IPS-18c (cell line): ENCODE results near the gene GRK5.
"Not testable (repeated sequence)": the region's sequence is repeated elsewhere in the genome, so short reads cannot be mapped to it uniquely, and the experiment has no call there.

Experiments used
- H3K4me3 ChIP-seq: 2 replicates; pipeline ENCODE4 v1.7.0; 2013; ENCODE audit warnings: low read depth, mild to moderate bottlenecking, low read length, moderate library complexity; ENCODE audit not compliant: insufficient read depth
- H3K9me3 ChIP-seq: one replicate; pipeline ENCODE4 v1.6.1; 2013; ENCODE audit warnings: mild to moderate bottlenecking, low read length, moderate library complexity; ENCODE audit not compliant: control insufficient read depth, insufficient read depth

The GRK5 gene

GRCh38 chr10:119253433-119254174 lies 46.2 kb downstream of the GRK5 start:
- Histone ChIP-seq H3K9me3 (no peaks in the 10 kb centered on the region), H3K4me3 (no peak overlapping the region)

- Histone ChIP-seq H3K4me3 (no peak overlapping the region), H3K9me3 (no peaks in the 10 kb centered on the region)
These were observed 47.0 kb downstream of the GRK5 start for GRCh38 chr10:119254335-119254734.

DNA sequence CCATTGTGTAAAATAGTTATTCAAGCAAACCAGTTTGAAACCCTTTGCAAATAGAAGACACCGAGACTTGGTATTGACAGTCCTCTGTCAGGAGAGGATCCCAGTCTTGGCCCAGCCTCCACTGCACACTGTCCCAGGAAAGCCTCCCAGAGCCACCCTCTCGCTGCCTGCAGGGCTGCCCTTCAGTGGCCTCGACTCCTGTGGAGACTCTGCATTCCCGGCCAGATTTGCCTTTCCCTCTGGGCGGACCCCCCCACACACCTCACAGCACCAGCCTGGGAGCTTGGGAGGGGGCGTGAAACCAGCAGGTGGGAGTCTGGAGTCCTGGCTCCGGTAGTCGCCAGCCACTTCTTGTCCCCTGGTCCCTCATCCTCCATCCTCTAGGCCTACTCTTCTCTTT lies 48.7 kb downstream of the GRK5 start:
- H3K9me3 ChIP-seq, result no peaks in the 10 kb centered on the region
- H3K4me3 ChIP-seq, result no peak overlapping the region

DNA sequence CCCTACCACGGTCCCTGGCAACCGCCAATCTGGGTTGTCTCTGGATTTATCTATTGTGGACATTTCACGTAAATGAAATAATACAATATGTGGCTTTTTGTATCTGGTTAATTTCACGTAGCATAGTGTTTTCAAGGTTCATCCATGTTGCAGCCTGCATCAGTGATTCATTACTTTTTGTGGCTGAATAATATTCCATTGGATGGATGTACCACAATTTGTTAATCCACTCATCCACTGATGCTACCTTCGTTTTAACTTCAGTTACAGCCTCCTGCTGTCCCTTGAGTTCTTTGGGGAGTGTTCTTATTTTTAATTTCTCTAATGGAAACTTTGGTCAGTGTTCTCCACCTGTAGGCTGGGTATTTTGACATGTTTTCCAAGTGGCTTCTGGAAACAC lies 49.5 kb downstream of the GRK5 start:
- Histone ChIP-seq H3K9me3 (peaks cover 2% of the 10 kb centered on the region), H3K4me3 (no peak overlapping the region)

DNA sequence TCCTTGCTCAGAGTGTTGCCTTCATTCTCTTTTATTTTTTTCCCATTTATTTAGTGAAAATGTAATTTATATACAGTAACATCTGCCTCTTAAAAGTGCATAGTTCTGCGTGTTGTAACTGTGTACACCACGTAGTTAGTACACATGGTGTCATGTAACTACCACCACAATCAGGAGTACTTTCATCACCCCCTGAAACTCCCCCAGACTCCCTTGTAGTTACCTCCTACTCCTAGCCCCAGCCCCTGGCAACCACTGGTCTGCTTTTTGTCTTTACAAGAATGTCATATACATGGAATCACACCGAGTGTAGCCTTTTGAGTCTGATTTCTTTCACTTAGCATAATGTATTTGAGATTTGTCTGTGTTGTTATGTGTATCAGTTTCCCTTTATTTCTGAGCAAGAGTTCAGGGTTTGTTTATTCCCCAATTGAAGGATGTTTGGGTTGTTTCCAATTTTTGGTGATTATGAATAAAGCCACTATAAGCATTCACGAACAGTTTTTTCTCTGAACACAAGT lies 50.6 kb downstream of the GRK5 start:
- H3K9me3 ChIP-seq, result peaks cover 2% of the 10 kb centered on the region
- no peak overlapping the region for H3K4me3 ChIP-seq

DNA sequence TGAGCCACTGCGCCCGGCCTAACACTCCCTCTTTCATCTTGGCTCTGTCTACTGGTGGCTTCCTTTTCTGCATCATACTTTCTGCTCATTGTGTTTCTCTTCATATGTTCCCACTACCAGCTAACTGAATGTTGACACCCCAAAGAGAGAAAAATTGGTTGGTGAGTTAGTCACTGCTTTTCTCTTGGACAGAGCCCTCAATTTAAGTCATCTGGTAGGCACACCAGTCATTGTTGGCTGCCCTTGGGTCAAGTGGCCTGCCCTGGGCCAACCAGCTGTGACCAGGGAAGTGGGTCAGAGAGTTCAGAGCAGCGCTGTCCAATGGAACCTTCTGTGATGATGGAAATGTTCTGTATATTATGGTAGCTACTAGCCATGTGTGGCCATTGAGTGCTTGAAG lies 52.0 kb downstream of the GRK5 start:
- H3K9me3 ChIP-seq, result peaks cover 2% of the 10 kb centered on the region
- H3K4me3 ChIP-seq, result no peak overlapping the region

- not testable (repeated sequence) for H3K4me3 ChIP-seq, H3K9me3 ChIP-seq
These were observed 53.6 kb downstream of the GRK5 start for GRCh38 chr10:119261016-119261415.

DNA sequence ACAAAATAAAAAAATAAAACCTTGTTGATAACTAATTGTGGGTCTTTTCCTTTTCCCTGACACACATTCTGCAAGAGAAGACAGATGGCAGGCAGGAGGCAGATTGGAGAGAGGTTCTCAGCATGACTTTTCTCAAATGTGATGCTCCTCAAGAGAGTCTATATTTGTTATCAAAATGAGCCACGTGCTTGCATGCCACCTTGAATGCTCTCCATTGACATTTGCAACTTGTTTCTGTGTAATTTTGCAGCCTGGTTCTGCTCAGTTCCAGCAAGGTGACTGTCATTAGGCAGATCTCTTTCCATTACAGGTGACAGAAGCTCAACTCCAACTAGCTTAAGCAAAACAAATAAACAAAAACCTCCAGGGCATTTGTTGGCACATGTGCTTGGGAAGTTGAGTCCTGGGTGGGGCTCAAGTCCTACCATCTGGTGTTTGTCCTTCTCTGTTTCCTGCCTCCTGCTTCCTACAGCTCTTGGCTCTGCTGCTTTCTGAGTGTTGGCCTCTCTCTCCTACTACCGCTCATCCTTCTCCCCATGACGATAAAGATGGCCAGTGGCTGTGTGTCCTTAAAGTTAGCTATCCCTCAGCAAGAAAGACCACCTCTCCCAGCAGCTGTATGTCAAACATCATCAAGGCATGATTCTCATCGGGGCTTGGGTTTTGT lies 56.7 kb downstream of the GRK5 start:
- H3K4me3 ChIP-seq, result no peak overlapping the region
- H3K9me3 ChIP-seq, result peaks cover 2% of the 10 kb centered on the region

DNA sequence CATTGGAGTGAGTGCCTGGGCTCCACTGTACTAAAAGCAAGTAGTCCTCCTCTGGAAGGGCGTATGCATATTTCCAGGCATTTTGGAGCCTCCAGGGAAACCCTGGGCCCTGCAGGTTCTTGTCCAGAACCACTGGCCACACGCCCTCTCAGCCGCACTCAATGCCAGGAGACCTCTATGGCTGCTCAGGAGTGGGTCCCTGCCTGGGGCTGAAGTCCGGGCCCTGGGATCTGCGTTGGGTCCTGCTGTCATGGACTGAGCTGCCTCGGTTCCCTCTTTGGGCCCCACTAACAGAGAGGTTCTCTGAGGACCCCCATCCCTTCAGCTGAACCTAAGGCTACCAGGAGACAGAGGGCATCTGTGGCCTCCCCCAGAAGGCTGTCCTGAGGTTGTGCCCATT lies 58.3 kb downstream of the GRK5 start:
- peaks cover 2% of the 10 kb centered on the region for H3K9me3 ChIP-seq
- H3K4me3 ChIP-seq, result no peak overlapping the region

DNA sequence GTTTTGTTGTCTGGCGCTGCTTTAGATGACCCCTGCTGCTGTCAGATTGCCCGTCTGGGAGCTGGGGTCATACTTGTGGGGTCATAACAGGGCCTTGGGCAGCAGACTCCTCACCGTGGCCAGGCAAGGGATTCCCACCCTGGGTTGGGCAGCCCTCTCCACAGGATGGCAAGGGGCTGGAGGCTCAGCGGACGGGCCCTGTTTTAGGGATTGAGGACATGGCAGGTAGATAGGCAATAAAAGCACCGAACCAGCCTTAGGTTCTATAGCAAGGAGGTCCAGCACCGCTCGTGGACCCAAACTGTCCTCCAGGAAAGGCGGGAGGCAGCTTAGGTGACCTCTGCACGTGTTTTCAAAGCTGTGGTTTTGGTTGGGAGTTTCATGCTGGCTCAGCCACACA lies 60.0 kb downstream of the GRK5 start:
- no peak overlapping the region for H3K4me3 ChIP-seq
- H3K9me3 ChIP-seq, result no peaks in the 10 kb centered on the region

DNA sequence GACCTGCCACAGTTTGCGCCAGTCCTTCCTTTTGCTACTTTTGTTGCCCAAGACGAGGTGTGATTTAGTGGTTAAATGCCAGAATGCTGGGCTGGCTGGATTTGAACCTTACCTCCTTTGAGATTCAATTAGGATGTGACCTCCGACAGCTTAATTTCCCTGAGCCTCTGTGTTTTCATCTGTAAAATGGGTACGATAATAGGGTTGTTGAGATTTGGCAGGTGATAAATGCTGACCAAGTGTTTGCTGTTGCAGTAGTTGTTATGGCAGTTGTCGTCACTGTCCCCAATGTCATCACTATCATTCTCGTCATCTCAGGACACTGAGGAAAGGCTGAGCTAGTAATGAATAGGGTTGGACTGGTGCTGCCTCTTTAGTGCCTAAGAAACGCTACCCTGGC lies 61.1 kb downstream of the GRK5 start:
- no peak overlapping the region for H3K4me3 ChIP-seq
- no peaks in the 10 kb centered on the region for H3K9me3 ChIP-seq

DNA sequence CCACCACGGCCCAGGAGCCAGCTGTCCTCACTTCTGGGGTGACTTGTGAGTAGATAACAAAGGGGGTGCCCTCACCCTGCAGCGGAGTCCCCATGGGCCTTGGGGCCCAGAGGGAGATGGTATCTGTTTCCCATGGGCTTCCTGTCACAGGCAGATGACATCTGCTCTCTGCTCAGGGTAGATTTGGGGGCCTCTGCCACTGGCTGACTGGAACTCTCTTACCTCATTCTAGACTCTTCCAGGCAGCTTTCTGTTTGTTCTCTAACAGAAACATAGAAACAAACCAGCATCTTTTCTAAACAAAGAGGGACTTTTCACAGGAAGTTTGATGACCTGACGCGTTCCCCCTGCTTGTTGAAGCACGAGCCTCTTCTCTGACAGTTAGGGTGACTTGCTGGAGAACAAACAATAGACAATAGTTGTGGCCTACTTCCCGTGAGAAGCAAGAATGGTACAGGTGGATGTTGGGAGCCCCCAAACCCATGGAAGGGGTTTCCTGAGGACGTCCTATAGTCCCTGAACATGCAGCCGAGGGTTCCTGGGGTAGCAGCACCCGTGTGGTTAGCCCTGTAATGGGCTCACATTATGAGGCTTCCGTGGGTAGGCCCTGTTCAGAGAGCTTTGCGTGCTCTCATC lies 61.6 kb downstream of the GRK5 start:
- no peak overlapping the region for H3K4me3 ChIP-seq
- no peaks in the 10 kb centered on the region for H3K9me3 ChIP-seq

- Histone ChIP-seq H3K9me3 (no peaks in the 10 kb centered on the region), H3K4me3 (no peak overlapping the region)
These were observed 62.4 kb downstream of the GRK5 start for GRCh38 chr10:119269737-119270136.

DNA sequence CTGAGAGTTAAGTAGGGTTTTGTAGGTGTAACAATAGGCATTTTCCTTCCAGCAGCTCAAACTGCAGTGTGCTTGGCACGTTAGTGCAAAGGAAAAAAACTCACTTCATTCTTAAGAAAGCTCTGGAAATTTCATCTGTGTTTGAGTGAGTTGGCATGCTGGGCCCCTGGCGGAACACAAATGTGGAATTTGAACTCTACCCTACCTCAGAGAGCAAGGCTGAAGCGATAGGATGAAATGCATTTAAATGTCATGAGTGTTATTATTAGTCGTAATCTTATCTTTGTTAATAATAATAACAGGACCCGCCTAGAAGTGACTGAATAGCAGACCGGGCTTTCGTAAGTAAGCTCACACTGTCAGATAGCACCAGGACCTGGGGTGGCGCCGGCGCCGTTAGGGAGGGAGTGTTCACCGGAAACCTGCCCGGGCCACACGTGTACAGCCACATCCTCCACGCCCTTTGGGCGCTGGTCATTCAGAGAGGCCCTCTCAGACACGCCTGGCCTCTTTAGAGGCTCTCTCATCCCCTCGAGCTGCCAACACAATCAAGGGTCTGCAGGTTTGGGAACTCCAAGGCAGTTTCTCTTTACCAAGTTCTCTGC lies 63.5 kb downstream of the GRK5 start:
- no peaks in the 10 kb centered on the region for H3K9me3 ChIP-seq
- H3K4me3 ChIP-seq, result no peak overlapping the region

- not testable (repeated sequence) for H3K9me3 ChIP-seq, H3K4me3 ChIP-seq
These were observed 65.0 kb downstream of the GRK5 start for GRCh38 chr10:119272338-119272734.

GRCh38 chr10:119272736-119273135 lies 65.4 kb downstream of the GRK5 start:
- Histone ChIP-seq H3K9me3 (no peaks in the 10 kb centered on the region), H3K4me3 (no peak overlapping the region)

DNA sequence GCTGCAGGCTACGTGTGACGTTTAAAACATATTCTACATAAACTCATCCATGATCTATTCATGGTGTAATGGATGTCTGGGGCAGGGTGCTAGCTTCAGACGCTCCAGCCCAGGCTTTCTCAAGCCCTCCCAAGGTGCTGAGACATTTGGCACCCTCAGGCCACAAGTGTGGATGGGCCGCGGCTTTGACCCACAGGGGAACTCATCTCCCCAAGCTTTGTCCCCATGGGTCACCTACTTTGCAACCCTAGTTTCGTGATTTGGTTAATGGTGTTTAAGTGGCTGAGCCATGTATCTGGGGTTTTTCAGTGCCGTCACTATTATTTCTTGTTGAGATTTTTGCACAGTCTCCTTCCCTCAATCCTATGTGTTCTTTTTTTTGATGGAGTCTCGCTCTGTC lies 66.0 kb downstream of the GRK5 start:
- no peak overlapping the region for H3K4me3 ChIP-seq
- H3K9me3 ChIP-seq, result peaks cover 2% of the 10 kb centered on the region

GRCh38 chr10:119274519-119275045 lies 67.2 kb downstream of the GRK5 start:
- H3K4me3 ChIP-seq, result no peak overlapping the region
- H3K9me3 ChIP-seq, result peaks cover 2% of the 10 kb centered on the region
